GM19238 (cell line): ENCODE data around the gene BAD.
"Not testable (repeated sequence)": the region's sequence is repeated elsewhere in the genome, so short reads cannot be mapped to it uniquely, and the experiment has no call there.

ENCODE experiments used
- DNase-seq: peaks from one replicate; pipeline ENCODE4 v3.0.0; 2011; ENCODE audit warnings: low spot score; ENCODE audit not compliant: insufficient read length

BAD gene

DNA sequence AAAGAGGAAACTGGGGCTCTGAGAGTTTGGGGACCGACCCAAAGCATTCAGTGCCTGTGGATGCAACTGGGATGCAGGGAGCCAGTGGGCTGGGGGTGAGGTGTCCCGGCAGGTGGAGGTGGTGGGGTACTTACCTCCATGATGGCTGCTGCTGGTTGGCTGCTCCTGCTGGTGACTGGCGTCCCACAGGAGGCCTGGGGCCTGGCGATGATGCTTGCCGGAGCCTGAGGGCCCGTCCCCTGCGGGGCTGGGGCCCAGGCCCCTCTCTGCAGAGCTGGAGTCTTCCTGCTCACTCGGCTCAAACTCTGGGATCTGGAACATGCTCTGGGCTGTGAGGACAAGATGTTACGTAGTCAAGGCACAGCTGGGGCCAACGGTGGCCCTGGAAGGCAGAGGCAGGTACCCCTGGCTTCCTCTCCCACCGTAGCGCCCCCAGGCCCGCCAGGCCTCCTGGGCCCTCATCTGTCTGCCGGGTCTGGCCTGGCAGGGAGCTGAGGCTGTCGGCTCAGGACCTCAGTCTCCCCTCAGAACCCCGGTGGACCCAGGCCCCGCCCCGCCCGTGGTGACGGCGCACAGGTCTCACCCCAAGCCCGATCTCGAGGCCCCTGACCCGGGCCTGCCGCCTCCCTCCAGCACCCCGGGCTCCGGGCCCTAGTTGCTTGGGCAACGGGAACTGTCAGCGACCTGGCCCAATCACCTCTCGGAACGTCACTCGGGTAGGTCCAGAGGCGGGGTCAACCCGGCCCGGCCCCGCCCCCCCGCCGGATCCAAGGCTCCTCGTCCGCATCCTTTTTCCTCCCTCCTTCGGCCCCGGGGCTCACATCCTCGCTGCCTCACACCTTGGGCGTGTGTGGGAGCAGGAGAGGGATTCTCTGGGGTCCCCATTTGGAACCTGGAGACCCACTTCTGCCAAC lies at the start of gene BAD:
BAD (minus strand) TSS at position 618 of the 914 bp plus-strand sequence; CDS start at position 321, 297 bp downstream.
- peak; percentile 100 for DNase-seq

- no peak for DNase-seq
These were observed 49.1 kb upstream of the BAD start for GRCh38 chr11:64333556-64333955.

DNA sequence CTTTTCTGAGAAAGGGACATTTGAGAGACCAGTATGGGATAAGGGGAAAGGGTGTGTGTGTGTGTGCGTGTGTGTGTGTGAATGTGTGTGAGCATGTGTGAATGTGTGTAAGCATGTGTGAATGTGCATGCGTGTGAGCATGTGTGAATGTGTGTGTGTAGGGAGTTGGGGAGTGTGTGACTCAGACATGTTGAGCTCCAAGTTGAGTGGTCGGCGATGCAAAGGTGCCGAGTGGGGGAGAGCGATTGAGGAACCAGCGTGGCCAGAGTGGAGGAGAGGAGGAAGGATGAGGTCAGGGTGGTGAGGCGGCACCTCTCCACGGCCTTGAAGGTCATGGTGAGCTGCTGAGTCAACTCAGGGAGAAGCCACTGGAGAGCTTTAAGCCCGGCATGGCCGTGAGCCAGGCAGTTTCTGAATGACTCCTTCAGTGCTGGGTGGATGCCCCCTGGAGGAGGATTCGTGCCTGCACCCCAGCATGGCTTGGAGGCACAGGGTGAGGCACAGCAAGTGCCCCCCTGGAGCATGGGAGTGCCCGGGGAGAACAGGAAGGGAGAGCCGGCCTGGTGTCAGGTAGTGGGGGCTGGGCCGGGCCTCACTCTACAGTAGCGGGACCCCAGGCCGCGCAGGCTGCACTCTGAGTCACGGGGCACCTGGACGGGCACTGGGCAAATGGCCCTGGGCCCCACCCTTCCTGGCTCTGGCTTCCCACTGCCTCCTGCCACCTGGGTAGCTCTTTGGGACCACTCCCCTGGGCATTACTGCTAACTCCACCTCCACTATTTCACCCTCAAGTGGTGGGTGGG lies 47.3 kb upstream of the BAD start:
- peak; percentile 66 for DNase-seq

DNA sequence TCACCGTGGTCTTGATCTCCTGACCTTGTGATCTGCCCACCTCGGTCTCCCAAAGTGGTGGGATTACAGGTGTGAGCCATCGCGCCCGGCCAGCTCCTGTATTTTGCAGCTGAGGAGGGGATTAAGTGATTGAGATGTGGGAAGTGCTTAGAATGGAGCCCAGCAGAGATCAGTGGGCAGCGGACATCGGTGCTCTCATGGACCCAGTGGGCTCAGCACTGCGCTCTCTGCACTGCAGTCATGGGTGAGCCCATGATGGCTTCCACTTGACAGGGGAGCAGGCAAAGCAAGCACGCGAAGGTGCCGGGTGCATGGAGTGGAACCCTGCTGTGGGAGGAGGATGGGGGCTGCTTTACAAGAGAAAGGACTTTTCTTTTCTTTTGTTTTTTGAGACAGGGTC lies 46.4 kb upstream of the BAD start:
- no peak for DNase-seq

DNA sequence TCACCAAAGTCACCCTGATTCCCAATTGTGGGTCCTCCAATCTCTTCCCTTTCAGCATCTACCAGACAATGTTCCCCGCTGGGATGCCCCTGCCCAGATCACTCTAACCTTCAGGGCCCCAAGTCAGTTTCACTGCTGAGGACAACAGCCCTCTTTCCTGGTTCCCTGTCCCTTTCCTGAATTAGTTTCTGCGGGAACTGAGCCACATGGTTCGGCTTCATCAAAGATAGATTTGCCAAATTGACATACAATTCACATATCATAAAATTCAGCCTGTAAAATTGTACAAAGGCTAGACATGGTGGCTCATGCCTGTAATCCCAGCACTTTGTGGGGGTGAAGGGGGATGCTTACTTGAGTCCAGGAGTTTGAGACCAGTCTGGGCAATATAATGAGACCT lies 43.5 kb upstream of the BAD start:
- DNase-seq = no peak

DNA sequence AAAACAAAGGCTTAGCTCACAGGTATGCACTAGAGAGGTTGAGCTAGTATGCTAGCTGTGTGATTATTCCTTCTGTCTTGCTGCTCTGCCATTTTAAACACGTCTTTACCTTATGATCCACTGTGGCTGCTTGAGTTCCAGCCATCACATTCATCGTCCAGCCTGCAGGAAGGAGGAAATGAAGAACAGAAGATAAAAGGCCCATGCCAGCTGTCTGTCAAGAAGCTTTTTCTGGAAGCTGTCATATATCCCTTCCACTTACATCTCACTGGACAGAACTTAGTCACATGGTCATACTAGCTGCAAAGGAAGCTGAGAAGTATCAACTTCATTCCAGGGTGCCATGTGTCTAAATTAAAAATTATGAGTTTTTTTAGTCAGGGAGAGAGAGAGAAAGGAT lies 42.9 kb upstream of the BAD start:
- no peak for DNase-seq

DNA sequence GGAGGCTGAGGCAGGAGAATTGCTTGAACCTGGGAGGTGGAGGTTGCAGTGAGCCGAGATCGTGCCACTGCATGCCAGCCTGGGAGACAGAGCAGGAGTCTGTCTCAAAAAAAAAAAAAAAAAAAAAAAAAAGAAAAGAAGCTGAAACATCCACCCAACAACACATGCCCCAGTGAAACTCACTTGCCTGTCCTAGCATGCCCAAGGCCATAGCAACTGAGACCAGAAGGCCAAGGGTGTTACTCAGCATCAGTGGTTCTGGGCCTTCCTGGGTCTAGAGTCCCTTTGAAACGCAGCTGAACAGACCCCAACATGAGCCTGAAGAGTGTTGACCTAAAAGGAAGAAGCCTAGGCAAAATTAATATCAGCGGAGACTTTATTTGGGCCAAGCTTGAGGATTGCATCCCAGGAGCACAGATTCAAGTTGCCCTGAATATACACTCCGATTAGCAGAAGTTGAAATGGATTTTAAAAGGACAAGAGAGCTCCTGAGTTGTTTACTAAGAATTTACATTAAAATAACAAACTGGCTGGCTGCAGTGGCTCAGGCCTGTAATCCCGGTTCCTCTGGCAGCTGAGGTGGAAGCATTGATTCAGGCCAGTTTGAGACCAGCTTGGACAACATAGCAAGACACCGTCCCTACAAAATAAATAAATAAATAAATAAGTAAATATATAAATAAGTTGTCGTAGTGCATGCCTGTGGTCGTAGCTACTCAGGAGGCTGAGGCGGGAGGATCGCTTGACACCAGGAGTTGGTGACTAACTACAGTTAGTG lies 40.4 kb upstream of the BAD start:
- no peak for DNase-seq

- DNase-seq = not testable (repeated sequence)
These were observed 39.5 kb upstream of the BAD start for GRCh38 chr11:64323984-64324383.

GRCh38 chr11:64323373-64323772 lies 38.9 kb upstream of the BAD start:
- no peak for DNase-seq

DNA sequence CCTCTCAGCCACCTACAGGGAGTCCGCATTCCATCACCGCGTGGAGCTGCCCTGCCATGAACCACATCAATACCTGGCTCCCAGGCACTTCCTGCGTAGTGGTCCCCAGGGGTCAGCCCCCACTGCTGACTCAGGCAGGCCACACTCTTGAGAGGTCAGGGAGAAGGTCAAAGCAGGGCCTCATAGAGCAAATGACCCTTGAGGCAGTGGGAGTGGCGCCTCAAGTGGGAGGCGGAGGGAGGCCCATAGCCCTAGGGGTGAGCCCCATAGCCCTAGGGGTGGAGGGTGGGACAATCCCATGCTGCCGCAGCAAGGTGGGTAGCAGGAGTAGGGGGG lies 38.4 kb upstream of the BAD start:
- DNase-seq = no peak

DNA sequence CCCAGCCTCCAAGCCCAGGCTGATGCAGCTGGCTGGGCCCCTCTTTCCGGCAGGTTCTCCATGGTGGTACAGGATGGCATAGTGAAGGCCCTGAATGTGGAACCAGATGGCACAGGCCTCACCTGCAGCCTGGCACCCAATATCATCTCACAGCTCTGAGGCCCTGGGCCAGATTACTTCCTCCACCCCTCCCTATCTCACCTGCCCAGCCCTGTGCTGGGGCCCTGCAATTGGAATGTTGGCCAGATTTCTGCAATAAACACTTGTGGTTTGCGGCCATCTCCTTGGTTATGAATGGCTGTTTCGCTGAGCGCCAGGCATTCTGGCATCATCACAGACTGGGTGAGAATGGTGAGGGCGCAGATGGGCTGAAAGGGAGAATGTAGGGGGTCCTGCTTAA lies 37.1 kb upstream of the BAD start:
- DNase-seq = no peak

GRCh38 chr11:64321026-64321425 lies 36.6 kb upstream of the BAD start:
- DNase-seq = no peak

DNA sequence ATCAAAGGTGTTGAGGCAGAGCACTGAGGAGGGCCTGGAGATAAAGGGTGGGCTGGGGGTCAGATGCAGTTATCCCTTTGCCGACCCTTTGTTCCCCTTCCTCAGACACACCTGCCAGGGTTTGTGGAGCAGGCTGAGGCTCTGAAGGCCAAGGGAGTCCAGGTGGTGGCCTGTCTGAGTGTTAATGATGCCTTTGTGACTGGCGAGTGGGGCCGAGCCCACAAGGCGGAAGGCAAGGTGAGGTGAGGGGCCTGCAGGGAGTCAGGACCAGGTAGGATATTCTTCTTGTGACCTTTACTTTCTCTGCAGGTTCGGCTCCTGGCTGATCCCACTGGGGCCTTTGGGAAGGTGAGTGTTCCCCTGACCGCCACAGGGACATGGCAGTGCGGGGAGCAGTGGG lies 36.1 kb upstream of the BAD start:
- DNase-seq = no peak

- no peak for DNase-seq
These were observed 34.6 kb upstream of the BAD start for GRCh38 chr11:64318766-64319761.

- DNase-seq = peak; percentile 96
These were observed 33.7 kb upstream of the BAD start, which contains the start of gene PRDX5 for GRCh38 chr11:64317961-64318765. Gene PRDX5 (plus strand): TSS chr11:64318121. CDS start chr11:64318216, 95 bp downstream.

DNA sequence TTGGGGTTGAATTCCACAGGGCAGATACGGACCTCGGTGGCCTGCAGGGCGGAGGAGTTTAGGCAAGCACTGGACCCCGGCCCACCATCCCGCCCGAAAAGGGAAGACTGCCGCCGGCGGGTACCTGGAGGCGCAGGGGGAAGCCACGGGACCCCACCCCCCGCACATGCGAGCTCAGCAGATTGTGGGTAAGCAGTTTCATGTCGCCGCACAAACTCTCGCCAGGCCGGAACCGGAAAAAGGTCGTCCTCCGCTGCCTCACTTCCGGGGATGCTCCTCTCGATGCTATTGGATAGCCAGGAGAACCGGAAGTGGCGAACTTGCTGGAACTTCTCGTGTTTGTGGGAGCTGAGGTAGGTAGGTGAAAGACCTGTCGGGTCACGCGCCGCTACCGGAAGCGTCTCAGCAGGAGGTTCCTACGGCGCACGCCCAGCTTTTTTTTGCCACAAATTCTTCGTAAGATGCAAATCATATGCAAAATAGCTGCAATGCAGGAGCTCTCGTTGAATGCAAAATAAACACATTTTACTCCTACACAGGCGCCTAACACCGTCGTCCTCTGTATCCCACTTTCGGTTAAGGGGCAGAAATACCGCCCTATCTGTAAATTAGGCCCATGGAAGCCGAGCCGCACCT lies 33.0 kb upstream of the BAD start, which contains the start of gene TRMT112:
TRMT112 (minus strand) TSS at position 235 of the 636 bp plus-strand sequence; CDS start at position 202, 33 bp downstream.
- DNase-seq = peak; percentile 94

DNA sequence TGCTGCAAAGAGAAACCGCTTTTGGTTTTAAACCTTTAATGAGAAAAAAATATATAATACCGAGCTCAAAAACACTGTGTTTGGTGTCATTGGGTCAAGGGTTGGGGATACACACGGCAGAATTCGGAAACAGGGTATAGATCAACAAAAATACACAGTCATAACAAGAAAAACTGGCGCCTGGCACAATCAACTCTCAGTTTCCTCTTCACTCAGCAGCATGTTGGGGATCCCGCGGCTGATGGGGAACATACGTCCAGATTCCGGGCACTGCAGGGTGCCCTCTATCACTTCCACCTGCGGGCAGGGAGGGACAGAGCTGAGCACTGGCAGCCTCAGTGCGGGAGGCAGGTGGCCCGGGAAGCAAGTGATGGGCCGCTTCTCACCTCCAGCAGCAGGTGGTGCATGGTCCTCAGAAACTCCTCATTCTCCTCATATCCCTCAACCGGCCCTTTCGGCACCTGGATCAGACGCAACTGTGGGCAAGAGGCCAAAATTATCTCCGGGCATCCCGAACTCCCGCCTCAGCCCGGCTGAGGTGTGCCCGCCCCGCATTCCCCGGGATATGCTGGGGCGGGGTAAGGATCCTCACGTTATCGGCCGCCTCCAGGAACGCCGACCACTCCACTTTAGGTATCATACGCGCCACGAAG lies 32.3 kb upstream of the BAD start:
- DNase-seq = no peak
